Upper lobe of left lung (tissue), 4 donors: ENCODE measurements around the gene CAV1.

Experiments
- EP300 ChIP-seq, 4 donors: sonication (generic); formaldehyde crosslinking; IDR thresholded peaks; one replicate each; pipeline ENCODE4 v1.5.1; 2017; ENCODE audit warnings: antibody characterized with exemption in 4 of 4, control low read depth in 2 of 4
- POLR2A ChIP-seq, 4 donors: fragments of 450-650 bp; IDR thresholded peaks; one replicate each; pipeline ENCODE4 v1.5.1; 2016 to 2017; ENCODE audit warnings: antibody characterized with exemption in 4 of 4, mild to moderate bottlenecking in 2 of 4

- TF ChIP-seq POLR2A (IDR thresholded peaks at IDR 0.05) (no peak), EP300 (IDR thresholded peaks at IDR 0.05) (no peak)
Observed at GRCh38 chr7:116532102-116532688, 7.4 kb downstream of the CAV1 start.
